Measurements from ENCODE around the gene DMD.

Gene DMD

DNA sequence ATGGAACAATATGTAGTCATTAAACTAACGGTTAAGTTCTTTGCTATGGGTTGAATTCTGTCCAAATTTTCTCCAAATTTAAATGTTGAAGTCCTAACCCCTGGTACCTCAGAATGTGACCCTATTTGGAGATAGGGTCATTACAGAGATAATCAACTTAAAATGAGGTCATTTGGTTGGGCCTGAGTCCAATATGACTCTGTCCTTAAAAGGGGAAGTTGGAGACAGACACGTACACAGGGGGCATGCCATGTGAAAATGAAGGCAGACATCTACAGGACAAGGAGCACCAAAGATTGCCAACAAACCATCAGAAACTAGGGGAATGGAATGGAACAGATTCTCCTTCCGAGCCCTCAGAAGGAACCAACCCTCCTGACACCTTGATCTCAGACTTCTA, 1647.6 kb downstream of the DMD start:
- no peak for DNase-seq

DNA sequence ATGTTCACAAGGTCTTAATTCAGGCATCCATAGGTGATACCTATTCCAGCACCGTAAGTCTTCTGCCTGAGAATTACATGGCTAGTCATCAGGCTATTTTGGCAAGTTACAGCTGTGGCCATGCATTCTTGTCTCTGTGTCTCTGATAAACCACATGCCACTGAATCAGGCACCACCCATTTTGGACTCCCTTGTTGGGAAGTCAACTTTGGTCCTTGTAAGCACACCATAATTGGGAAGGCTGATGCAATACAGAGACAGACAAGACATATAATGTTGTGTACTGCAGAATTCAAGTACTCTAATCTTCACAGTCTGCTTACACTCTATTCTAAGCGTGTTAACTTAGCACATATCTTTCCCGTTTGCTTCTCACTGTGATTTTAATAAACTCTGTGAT, 1655.8 kb downstream of the DMD start:
- DNase-seq, result no peak

DNA sequence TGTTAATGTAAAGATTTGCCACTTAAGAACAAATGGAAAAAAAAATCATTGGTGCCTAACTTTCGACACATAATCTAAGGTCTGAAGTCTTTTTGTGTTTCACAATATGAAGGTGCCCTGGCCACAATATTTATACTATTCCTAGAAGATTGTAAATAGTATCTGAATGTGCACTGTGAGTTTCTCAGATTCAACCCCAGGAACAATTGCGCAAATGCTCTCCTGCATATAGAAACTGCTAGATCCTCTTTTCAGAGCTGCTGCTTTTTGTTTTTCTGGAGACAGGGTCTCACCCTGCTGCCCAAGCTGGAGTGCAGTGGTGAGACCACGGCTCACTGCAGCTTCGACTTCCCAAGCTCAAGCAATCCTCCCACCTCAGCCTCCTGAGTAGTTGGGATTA, 1659.4 kb downstream of the DMD start:
- no peak for DNase-seq

DNA sequence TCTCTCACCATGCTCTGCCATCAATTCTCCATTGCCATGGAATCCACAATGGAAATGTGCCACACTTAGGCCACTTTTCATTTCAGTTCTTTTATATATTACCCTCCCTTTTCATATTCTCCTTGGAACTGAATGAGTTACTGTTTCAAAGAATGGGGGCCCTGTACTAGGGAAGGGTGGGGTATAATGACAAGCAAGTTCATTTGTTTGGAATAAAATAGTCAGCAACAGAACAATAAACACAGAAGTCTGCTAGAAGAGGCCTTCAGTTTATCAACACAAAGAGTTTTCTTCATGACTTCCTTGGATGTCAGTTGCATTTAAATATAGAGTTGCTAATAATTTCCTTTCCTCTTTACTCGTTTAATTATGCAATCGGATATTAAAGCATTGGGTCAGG, 1661.2 kb downstream of the DMD start:
- DNase-seq, result no peak

DNA sequence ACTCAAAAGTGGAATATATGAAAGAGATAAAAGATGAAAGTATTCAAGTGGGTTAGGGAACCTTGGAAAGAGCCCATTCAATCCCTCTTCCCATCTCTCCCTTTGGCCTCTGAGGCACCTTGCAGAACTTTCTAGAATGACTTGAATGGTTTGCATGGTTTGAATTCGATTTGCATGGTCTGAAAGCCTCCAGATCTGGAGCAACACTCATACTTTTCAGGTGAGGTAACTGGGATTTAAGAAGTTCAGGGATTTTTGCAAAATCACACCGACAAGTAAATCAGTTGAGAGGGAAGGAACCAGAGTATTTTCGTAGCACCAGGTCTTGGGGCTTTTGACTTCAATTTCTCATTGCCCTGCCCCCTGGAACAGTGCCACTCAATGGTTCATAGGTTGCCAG, 1663.5 kb downstream of the DMD start:
- DNase-seq, result no peak

DNA sequence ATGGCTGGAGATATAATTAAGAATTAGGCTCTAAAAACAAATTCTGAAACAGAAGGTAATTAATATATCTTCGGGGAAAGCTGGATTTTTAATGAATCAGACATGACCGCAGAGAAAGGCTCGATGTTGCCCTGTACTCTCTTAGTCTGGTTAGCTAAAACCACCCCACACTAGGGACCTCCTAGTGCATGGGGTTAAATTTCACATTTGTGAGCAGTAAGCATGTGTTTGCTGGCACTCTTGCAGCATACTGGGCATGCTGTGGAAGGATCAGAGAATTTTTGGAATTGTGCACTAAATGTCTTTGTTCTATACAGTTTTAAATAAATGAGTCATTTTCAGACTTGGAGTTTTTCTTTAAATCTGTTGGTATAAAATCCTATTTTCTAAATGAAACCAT, 1663.9 kb downstream of the DMD start:
- DNase-seq, result no peak

DNA sequence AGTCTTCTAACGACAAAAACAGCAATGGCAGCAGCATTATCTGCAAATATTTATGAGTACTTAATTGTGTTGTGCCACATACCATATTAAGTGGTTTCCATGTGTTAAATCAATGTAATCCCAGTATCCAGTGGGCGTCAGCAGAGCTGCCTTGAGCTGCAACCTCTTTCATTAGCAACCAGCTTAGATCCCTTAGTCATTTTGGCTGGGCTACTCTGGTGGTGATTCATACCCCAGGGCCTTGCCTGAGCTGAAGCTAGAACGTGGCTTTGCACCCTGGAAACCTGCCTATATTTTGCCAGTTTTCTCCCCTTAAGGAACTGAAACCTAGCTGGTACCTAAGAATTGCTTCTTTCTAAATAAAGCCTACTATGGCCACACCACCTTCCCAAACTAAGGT, 1665.2 kb downstream of the DMD start:
- DNase-seq, result no peak

DNA sequence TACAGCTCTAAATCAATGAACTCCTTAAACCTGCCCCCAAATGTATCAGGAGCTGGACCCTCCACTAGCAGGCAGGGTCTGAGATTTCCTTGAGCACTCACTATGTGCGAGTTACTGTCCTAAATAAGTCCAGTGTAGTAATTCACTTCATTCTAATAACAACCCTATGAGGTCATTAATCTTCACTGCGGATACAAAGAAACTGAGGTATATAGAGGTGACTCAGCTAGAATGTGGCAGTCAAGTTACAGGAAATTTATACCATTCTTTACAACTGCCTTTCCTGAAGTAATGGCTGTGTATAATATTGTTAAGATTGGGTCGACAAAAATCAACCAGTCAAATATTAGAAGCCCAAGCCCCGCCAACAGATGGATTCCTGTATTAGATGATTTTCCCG, 1665.6 kb downstream of the DMD start:
- DNase-seq, result no peak

DNA sequence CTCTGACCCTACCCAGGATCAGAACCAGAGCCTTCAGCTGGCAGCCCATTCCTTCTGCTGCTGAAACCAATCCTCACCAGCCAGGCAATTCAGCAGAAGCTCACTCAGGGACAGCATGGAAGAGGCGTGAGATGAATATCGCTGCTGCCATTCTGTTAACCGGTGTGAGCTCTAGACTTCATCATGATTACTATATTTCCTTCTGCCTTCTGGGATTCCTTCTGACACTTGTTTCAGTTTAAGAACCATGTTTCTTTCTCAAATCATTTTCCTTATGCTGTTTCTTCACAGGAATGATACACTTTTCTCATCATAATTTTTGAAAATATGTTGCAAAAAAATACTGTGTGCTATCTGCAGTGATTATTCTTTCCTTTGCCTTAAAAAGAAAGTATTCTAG, 1666.2 kb downstream of the DMD start:
- no peak for DNase-seq

DNA sequence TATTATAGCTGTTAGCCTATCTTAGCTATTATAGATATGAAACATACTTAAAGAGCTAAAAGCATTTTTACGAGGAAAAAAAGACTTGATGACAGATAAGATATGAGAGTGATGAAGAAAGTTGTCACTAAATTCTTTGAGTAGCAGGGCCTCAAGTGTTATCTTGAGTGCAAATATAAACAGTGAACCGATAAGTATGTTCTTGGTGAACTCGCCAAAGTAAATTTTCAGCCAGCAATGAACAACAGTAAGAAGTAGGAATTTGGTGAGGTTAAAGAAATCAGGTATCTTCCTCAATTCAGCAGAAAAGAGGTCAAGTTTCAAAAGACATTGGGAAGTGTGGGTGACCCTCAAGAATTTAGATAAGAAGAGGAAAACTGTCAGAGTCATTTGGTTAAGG, 1667.7 kb downstream of the DMD start:
- no peak for DNase-seq

DNA sequence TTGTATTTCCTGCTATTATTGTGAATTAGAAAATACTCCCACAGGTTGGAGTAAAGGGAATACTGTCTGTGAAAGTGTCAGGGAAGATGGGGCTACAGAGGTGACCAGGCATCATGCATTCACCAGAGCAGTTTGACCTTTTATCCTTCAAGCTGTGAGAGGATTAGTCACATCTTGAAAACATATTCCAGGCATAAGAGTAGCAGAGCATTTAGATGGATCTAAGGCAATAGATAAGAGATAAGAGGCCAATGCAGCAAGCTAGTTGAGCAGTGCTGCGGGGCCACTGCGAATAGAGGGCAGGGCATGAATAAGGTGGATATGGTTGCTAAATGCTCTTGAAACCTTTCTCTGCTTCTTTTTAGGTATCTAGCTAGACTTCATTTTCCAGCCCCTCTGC, 1668.8 kb downstream of the DMD start:
- no peak for DNase-seq

DNA sequence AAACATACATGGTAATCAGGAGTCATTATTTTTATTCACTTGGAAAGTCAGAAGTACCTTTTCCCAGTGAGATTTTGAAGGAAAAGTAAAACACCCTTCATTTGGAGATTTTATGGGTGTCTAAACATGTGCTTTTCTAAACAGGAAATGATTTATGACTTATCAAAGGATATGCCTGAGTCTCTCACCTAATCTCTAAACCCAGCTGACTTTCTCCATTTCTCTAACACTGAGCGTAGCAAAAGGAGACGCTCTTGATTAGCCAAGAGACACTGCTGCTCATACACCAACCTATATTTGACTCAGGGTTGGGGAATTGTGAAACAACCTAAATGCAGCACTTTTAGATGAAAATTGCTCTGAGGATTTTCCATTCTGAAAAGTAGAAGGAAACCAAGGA, 1671.0 kb downstream of the DMD start:
- DNase-seq, result no peak

DNA sequence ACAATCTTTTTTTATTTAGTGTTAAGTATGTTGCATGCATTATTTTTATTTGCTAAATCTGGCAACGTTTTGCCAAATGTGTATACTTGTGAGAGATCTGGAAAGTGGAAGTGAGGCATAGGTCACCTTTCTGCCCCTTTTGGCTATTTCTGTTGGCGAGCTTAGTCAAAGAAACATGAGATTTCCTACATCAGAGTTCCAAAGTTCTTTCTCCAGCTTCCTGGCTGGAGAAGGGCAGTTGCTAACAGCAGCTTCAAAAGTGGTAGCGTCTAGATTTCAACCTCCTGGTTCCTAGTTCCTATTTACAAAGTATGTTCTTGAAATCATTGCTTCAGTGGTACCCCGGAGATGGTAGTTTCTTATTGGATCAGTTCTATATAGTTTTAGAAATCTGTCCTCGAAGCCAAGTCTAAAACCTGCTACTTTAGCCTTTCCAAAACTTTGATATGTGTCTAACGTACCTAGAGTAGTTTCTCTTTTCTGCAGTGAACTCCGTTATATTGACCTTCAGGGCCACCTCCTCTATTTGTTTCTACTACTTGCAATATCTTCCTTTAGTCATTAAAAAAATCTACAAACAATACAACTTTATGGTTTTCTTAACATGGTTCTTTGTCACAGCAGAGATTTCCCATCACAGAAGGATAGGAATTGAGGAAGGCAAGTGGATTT, 1683.8 kb downstream of the DMD start:
- no peak for DNase-seq

DNA sequence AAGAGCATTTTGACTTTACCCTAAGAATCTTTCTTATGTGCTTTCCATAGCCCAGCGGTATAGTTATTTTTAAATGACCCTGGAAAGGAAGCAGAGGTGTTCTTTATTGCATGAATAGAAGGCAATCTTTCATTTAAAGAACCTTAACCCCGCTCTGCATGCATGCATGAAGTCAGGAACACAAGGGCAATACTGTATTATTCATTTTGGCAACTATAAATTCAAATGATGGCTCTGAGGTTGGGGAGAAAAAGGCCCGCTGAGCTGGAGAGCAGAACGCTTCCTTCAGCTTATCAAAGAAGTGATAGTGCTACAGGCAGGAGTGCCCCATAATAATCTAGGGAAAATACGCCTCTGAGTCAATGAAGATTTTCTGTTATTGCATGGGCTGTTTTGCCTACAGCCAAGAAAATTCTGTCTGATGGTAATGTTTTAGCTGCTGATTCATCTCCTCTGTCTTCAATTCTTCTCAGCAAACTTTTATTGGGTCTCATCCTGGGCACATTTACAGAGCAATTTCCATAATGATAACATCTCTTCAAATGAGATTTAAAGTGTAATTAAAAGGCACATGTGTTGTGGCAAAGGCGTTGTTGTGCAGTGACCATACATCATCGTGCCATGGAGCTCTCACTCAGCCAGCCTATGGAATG, 1687.3 kb downstream of the DMD start:
- no peak for DNase-seq

DNA sequence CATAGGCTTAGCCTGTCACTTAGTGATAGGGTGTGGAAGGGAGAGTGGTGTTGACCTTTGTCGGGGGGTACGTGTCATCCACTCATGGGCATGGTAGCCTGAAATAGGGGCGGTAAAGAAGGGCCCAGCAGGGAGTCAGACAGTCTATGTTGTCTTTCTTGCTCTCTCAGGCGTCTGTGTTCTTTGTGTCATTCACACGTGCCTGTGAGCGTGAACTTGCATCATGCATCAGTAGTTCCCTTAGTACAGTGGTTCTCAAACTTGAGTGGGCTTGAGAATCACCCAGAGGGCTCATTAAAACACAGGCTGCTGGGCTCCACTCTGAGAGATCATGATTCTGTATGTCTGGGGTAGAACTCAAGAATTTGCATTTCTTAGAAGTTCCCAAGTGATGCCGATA, 1688.6 kb downstream of the DMD start:
- no peak for DNase-seq

DNA sequence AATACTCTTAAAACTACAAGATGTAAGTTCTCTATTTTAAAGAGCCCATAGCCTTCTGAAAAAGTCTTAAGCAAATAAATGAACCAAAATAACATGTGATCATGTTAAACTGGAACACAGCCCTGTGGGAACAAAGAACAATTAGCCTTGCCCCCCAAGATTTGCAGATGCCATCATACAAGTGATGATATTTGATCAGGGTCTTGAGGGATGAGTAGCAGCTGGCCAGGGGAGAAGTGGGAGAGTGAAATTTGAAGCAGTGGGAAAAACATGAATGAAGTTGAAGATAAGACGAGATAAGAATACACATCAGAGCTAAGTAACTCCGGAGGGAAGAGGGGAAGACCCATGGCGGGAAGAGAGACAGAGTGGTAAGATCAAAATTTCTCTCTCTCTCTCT, 1689.4 kb downstream of the DMD start:
- no peak for DNase-seq

DNA sequence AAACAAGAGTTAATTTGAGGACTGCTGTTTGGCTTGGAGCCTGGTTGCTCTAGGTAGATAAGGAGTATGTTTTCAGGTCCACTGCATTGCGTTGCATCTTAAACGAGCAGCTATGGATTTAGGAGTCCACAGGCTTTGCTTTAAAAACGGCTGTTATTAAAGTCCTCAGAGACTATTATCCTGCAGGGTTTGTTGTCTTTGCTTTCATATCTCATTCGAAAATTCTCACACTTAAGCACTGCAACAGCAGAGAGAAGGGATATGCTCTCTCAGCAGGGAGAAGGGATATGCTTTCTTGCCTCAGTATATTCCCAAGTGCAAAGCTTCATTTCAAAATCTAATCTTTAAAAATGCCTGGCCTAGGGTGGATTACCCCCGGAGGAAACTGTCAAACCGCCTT, 1694.8 kb downstream of the DMD start:
- no peak for DNase-seq

DNA sequence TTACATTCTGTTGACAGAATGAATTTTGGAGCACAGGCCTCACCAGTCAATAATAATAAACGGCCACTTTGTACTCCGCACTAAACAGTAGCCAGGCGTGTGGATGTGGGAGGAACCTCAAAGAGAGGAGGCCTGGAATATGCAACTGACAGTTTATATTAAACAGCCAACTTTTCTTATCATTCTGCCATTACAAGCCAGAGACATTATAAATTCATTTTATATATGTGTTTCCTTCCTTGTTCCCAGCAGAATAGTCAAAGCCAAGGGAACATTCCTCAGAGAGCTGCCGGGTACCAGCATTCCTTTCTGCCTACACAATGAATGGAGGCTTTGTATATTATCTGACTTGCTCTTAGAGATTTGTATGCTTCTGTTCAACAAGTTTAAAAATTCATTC, 1703.0 kb downstream of the DMD start:
- no peak for DNase-seq

DNA sequence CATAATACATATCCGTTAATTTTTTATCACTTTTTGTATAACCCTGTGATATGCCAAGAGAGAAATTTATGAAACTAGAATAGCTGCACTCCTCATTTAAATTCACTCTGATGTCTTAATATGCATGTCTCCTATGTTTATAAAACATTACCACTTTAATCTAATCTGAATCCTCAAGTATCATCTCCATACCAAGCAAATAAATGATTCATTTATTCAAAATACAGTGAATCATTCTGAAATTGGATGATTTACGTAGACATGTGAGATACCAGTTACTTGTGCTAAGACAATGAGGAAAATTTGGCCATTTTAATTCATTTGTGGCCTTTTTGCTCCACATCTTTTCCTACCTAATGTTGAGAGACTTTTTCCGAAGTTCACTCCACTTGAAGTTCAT, 1704.4 kb downstream of the DMD start:
- no peak for DNase-seq

DNA sequence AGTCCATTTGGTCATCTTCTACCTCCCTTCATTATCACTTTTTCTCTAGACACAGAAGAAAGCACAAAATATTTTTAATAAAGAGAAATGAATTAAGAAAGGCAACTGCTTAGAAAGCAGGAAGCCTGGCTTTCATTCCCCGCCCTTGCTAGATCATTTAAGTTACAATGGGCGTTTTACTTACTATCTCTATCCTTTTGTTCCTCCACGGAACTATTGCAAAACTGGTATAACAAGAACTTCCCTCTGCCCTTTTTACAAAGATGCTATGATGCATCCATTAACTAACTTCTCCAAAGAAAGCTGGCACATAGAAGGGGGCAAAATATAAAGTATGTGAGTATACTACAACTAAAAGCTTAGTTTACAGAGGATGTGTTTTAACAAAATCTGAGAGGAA, 1705.0 kb downstream of the DMD start:
- no peak for DNase-seq

DNA sequence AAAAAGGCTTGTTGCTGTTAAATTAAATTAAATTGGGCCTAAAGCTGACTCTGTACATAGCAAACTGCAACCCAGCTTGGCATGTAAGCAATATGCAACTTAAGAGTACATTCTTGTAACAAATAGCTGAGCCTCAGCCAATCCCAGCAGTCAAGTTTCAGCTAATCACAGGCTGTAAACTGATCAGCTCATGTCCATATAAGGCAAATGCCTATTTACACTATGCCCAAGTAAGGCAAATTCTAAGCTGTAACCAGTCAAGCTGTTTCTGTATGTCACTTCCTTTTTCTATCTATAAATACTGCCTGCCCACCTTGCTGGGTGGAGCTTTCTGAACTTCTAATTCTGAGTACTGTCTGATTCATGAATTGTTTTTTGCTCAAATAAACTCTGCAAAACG, 1710.4 kb downstream of the DMD start:
- no peak for DNase-seq

DNA sequence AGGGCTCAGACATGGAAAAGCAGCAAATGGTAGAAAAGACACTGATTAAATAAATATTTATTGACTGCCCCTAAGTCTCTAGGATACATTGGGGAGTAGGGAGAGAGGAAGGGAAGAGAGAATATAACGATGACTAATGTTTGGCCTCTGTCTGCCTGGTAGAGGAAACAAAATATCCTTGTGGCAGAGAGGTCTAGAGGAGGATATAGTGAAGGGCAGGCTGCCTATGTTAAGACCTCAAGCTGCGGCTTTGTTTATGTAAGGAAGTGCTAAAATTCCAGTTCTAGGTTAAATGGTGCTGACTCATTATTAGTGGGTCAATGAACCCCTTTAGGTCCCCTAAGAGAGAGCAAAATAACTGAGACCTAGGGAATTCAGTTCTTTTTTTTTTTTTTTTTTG, 1712.2 kb downstream of the DMD start:
- DNase-seq, result no peak

DNA sequence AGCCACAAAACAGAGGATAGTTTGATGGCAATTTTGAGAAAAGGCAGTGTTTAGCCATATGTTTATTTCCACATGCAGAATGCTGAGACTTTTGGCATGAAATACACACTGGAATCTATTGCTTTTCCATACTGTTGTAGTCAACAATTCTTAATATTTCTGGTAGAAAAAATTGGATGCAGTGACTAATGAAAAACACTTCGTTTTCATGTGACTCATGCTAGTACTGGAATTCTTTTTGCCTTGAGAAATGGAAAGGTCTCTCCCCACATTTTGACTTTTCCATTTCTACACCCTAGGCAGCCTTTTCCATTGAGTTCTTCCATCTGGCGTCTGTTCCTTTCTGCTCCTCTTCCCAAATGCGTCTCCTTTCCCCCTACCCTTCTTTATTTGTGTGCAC, 1714.3 kb downstream of the DMD start:
- no peak for DNase-seq

DNA sequence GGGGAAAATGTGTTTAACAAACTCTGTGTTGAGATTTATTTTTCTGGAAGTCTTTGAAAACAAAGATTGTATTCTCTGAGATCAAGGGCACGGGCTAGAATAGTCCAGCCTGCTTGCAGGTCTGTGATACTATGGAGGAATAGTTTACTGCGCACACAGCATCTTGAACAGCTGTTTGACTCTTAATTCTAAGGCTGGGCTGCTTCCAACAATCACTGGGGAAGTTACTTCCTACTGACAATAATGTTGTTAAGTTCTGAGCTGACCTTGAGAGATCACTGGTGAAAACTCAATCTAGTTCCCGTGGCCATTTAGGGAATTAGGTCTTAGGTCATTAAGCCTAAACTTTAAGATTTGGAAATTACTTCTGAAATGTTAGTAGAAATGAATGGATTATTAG, 1723.4 kb downstream of the DMD start:
- DNase-seq, result no peak

DNA sequence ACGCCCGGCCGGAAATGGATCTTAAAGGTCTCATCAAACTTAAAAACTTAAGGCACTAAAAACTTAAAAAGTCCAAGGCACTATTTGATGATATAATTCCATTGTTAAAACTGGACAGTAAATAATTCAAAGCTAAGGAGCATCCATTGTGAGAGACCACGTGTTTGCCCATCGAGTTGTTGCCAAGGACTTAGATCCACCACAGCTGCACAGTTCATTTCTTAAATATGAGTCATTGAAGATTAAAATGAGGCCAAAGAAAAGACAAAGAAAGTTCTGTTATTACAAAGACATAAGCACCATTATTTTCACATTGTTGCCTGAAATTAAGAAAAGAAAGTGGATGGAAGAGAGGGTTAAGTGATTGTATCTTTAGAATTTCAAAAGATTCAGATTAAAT, 1728.0 kb downstream of the DMD start:
- DNase-seq, result no peak

All from NCI-H526 (cell line).